Keratinocyte (primary cell): ENCODE data around the gene MGMT.

ENCODE experiments used
- CTCF ChIP-seq, 3 experiments: IDR thresholded peaks in 1 of 3; conservative IDR thresholded peaks in 1 of 3; optimal IDR thresholded peaks in 1 of 3; 2 replicates in 2 of 3; 3 replicates in 1 of 3; pipeline versions ENCODE3 to v1.5.1; 2011; ENCODE audit warnings: low read length in 3 of 3, mild to moderate bottlenecking in 3 of 3, moderate library complexity in 2 of 3, control low read depth in 1 of 3, inconsistent platforms in 1 of 3; ENCODE audit not compliant: insufficient read depth in 2 of 3; ENCODE audit errors: extremely low read depth in 1 of 3
- EZH2 ChIP-seq: IDR thresholded peaks from one replicate; pipeline ENCODE4 v1.6.1; 2012; ENCODE audit warnings: inconsistent platforms, mild to moderate bottlenecking, low read length, moderate library complexity

DNA sequence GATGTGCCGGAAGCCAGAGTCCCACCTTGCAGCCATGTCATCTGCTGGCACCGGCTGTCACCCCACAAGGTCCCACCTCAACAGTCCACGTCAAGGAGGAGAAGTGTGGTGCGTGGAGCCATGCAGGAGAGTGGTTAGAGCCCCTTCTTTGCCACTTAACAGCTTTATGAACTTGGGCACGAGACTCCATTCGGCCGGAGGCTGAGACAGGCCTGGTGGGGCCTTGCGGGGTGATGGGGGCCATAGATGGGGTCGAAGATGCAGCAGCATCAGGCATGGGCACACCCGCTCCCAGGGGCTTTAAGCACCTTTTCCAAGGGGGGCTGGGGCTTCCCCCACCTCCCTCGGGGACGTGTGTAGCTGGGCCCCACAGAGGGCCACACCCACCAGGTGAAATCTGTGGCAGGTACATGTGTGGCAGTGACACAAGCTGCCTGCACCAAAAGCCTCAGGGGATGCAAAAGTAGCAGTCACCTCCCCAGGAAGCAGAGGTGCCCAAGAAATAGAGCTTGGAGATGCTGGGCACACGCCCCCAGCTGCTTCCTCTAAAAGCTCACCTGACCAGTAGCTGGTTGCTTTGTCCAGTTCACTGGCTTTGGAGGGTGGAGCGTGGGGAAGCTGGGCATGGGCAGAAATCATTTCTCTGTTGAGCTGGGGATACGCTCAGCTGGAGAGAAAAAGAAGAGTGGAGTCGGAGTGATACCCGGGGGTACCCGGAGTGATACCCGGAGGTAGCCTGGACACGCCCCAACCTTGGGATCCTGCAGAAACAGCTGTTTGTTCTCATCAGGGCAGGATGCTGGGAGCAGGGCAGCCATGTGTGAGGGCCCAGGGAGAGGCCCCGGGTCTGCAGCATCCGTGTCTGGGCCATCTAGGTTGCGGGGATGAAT is 297.2 kb downstream of the MGMT start:
- TF ChIP-seq CTCF (optimal IDR thresholded peaks at IDR 0.05 in 1 of 3, IDR thresholded peaks at IDR 0.05 in 1 of 3, conservative IDR thresholded peaks at IDR 0.05 in 1 of 3; ENCODE audit: extremely low read depth in 1 of 3, insufficient read depth in 2 of 3, low read length in 3 of 3) (no peak), EZH2 (no peak)
